ENCODE measurements around the gene SETD7. TPM values are rescaled to one million over a fixed set of nuclear protein-coding genes. Genes with fewer than 3 reads are reported as not detected.

Gene SETD7
- total RNA-seq, result 102 and 112 TPM in 2 replicates

DNA sequence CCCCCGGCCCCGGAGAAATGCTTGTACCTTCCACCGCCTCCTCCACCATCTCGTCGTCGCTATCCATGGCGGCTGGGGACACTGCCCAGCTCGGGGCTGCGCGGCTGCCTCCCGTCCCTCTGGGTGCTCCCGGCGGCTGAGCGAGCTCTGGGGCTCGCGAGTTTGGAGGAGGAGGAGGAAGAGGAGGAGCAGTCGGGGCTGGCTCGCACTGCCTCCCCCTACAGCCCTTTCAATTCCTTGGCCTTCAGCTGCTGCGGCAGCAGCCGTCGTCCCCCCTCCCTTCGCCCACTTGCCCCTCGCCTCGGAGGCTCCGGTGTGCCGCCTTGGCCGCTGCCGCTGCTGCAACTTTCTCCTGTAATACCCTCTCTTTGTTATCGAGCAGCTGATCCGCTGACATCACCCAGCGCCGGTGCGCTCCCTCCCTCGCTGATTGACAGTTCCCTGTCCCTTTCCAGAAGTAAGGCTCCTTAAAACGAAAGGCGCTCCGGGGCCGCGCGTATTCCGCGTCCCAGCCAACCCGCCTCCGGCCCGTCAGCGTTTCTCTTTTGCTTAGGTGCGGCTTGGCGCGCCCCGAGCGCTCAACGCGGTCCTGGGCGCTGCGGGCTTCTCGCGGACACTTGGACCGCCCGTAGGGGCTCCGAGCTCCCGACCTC is at the start of gene SETD7:
Gene SETD7, minus strand, starts transcription at position 149 of the 653 bp plus-strand sequence. Its CDS starts 82 bp downstream, at position 67.

DNA sequence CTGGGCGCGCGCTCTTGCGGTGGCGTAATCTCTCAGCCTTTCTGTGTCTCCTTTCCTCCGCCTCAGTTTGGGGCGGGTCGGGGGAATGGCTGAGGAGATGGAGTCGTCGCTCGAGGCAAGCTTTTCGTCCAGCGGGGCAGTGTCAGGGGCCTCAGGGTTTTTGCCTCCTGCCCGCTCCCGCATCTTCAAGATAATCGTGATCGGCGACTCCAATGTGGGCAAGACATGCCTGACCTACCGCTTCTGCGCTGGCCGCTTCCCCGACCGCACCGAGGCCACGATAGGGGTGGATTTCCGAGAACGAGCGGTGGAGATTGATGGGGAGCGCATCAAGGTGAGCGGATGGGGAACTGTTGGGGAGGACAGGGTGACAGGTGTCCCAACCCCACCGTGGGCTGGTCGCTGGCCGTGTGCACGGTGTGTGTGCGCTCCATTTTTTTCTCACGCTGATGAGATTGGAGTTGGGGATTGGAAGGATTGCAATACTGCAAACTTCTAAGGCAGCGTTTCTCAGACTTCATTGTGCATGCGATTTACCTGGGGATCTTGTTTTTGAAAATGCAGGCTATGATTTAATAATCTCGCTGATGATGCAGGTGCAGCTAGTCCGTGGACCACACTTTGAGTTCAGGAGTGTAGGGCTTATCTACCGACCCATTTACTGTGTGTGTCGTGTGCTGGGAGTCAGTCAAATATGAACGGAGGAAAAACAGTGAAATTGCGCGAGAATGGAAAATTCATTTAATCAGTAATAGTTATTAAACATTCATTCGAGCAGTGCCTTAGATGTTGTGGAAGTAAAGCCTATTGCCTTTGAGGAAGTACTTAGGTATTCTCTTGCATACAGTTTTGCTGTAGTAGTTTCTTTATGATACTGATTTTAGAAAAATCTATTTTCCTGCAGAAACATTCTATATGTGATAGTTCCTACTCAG is 101.6 kb downstream of the SETD7 start, which contains the start of gene RAB33B:
Gene RAB33B, plus strand, starts transcription at position 11 of the 935 bp plus-strand sequence. Its CDS starts 75 bp downstream, at position 86.

Other genes starting within 250 kb of the SETD7 start
- 13.2 and 15.4 TPM in 2 replicates for gene RAB33B, start 102.1 kb downstream of the SETD7 start, total RNA-seq
- 6.7 and 6.9 TPM in 2 replicates for gene MGST2, start 109.6 kb upstream of the SETD7 start, total RNA-seq